Naive B cell (primary cell): ENCODE results near the gene CLIP2. TPM values are rescaled to one million over a fixed set of nuclear protein-coding genes. Genes with fewer than 3 reads are reported as not detected.
A peak's percentile ranks its signal among the peaks of the same experiment; 100 is the strongest.
"Not testable (repeated sequence)": the region's sequence is repeated elsewhere in the genome, so short reads cannot be mapped to it uniquely, and the experiment has no call there.

Experiments
- ATAC-seq, 2 donors: fragments of 150-1000 bp; cut with Tn5 transposase; 2 replicates each; pipeline ENCODE4 v1.10.0; 2021; ENCODE audit warnings: low read depth in 2 of 2, mild to moderate bottlenecking in 2 of 2, moderate library complexity in 2 of 2
- DNase-seq: peaks from one replicate; pipeline ENCODE4 v3.0.0; 2022
- H3K27ac Mint-ChIP-seq, 6 donors: one replicate each; pipeline ENCODE4 v1.8.0; 2020 to 2022; ENCODE audit warnings: mild to moderate bottlenecking in 6 of 6, mixed read lengths in 6 of 6, moderate library complexity in 5 of 6, inconsistent platforms in 2 of 6
- H3K27me3 Mint-ChIP-seq, 3 donors: one replicate each; pipeline ENCODE4 v1.8.0; 2021 to 2022; ENCODE audit warnings: mixed read lengths in 3 of 3, mild to moderate bottlenecking in 1 of 3
- H3K36me3 Mint-ChIP-seq, 2 donors: one replicate each; pipeline ENCODE4 v1.8.0; 2020 to 2022; ENCODE audit warnings: mixed read lengths in 2 of 2, inconsistent platforms in 1 of 2, mild to moderate bottlenecking in 1 of 2
- H3K4me1 Mint-ChIP-seq, 3 donors: one replicate each; pipeline ENCODE4 v1.8.0; 2020 to 2022; ENCODE audit warnings: mixed read lengths in 3 of 3, inconsistent platforms in 1 of 3, mild to moderate bottlenecking in 1 of 3, moderate library complexity in 1 of 3
- H3K4me3 Mint-ChIP-seq, 8 donors: one replicate each; pipeline ENCODE4 v1.8.0; 2020 to 2022; ENCODE audit warnings: mild to moderate bottlenecking in 8 of 8, mixed read lengths in 8 of 8, moderate library complexity in 8 of 8, inconsistent platforms in 2 of 8
- H3K9me3 Mint-ChIP-seq, 7 donors: one replicate each; pipeline ENCODE4 v1.8.0; 2020 to 2022; ENCODE audit warnings: mixed read lengths in 7 of 7, mild to moderate bottlenecking in 5 of 7, inconsistent platforms in 2 of 7, moderate library complexity in 1 of 7
- polyA plus RNA-seq, 6 donors: library from polyadenylated mRNA; unstranded; fragments of 300-500 nt; fragmentation: Illumina TruSeq; gene quantifications; one replicate each; pipeline ENCODE4 v1.2.3, GENCODE V29; 2021; ENCODE audit warnings: low read depth in 6 of 6

Gene CLIP2
- polyA plus RNA-seq, 6 donors from 2014 or later = 0.52 to 3.2 (median 1.1) TPM

GRCh38 chr7:74337926-74338325, 48.7 kb downstream of the CLIP2 start:
- DNase-seq (no peak), ATAC-seq (no peak)
- Mint-ChIP-seq H3K27me3 (no peaks in the 10 kb centered on the region), H3K4me3 (no peak overlapping the region), H3K4me1 (peaks cover 4 to 13% (median 12%) of the 10 kb centered on the region in 3 donors), H3K9me3 (no peaks in the 10 kb centered on the region), H3K27ac (no peak overlapping the region), H3K36me3 (no peaks in the 10 kb centered on the region)

- Mint-ChIP-seq H3K4me3 (no peak overlapping the region), H3K27ac (no peak overlapping the region), H3K4me1 (peaks cover 4 to 13% (median 12%) of the 10 kb centered on the region in 3 donors), H3K27me3 (no peaks in the 10 kb centered on the region), H3K9me3 (no peaks in the 10 kb centered on the region), H3K36me3 (no peaks in the 10 kb centered on the region)
- ATAC-seq (no peak), DNase-seq (no peak)
These were observed 49.3 kb downstream of the CLIP2 start for GRCh38 chr7:74338366-74339108.

GRCh38 chr7:74339648-74340047, 50.4 kb downstream of the CLIP2 start:
- not testable (repeated sequence) for H3K27me3 Mint-ChIP-seq, H3K9me3 Mint-ChIP-seq, ATAC-seq, H3K36me3 Mint-ChIP-seq, DNase-seq, H3K27ac Mint-ChIP-seq, H3K4me3 Mint-ChIP-seq
- peaks cover 4 to 13% (median 12%) of the 10 kb centered on the region in 3 donors for H3K4me1 Mint-ChIP-seq

GRCh38 chr7:74343281-74344131, 54.3 kb downstream of the CLIP2 start:
- ATAC-seq (no peak), DNase-seq (no peak)
- Mint-ChIP-seq H3K4me1 (peaks cover under 1 to 10% (median 4%) of the 10 kb centered on the region in 3 donors), H3K27ac (peak overlapping the region in 2 of 6 donors; percentile 36 to 76), H3K4me3 (no peak overlapping the region), H3K9me3 (no peaks in the 10 kb centered on the region), H3K36me3 (no peaks in the 10 kb centered on the region), H3K27me3 (no peaks in the 10 kb centered on the region)

- H3K27me3 Mint-ChIP-seq = no peaks in the 10 kb centered on the region
- H3K9me3 Mint-ChIP-seq = no peaks in the 10 kb centered on the region
- H3K27ac Mint-ChIP-seq = no peak overlapping the region
- peaks cover 0 to 10% (median 4%) of the 10 kb centered on the region in 3 donors for H3K4me1 Mint-ChIP-seq
- no peaks in the 10 kb centered on the region for H3K36me3 Mint-ChIP-seq
- DNase-seq = no peak
- H3K4me3 Mint-ChIP-seq = no peak overlapping the region
- no peak for ATAC-seq
These were observed 54.9 kb downstream of the CLIP2 start for GRCh38 chr7:74344132-74344496.

GRCh38 chr7:74344786-74345185, 55.6 kb downstream of the CLIP2 start:
- no peak overlapping the region for H3K4me3 Mint-ChIP-seq
- no peaks in the 10 kb centered on the region for H3K36me3 Mint-ChIP-seq
- H3K27me3 Mint-ChIP-seq = no peaks in the 10 kb centered on the region
- H3K27ac Mint-ChIP-seq = no peak overlapping the region
- H3K4me1 Mint-ChIP-seq = peaks cover 0 to 10% (median 4%) of the 10 kb centered on the region in 3 donors
- DNase-seq (no peak), ATAC-seq (no peak)
- no peaks in the 10 kb centered on the region for H3K9me3 Mint-ChIP-seq

GRCh38 chr7:74345970-74346369, 56.8 kb downstream of the CLIP2 start:
- Mint-ChIP-seq H3K27ac (no peak overlapping the region), H3K9me3 (no peaks in the 10 kb centered on the region), H3K4me1 (peaks cover 0 to 3% (median 0%) of the 10 kb centered on the region in 3 donors), H3K36me3 (no peaks in the 10 kb centered on the region), H3K27me3 (no peaks in the 10 kb centered on the region), H3K4me3 (no peak overlapping the region)
- no peak for ATAC-seq
- no peak for DNase-seq

- no peak for DNase-seq
- Mint-ChIP-seq H3K4me1 (peaks cover 0 to 3% (median 0%) of the 10 kb centered on the region in 3 donors), H3K27me3 (no peaks in the 10 kb centered on the region), H3K4me3 (no peak overlapping the region), H3K9me3 (no peaks in the 10 kb centered on the region), H3K27ac (peak overlapping the region in 1 of 6 donors; percentile 53), H3K36me3 (no peaks in the 10 kb centered on the region)
- ATAC-seq = no peak
These were observed 60.4 kb downstream of the CLIP2 start for GRCh38 chr7:74349621-74350020.

- peak overlapping the region in 1 of 6 donors; percentile 8 for H3K27ac Mint-ChIP-seq
- no peaks in the 10 kb centered on the region for H3K4me1 Mint-ChIP-seq
- peak overlapping the region in 1 of 8 donors; percentile 70 for H3K4me3 Mint-ChIP-seq
- H3K27me3 Mint-ChIP-seq = no peaks in the 10 kb centered on the region
- H3K36me3 Mint-ChIP-seq = peaks cover 4 to 7% of the 10 kb centered on the region in 2 donors
- ATAC-seq (no peak), DNase-seq (no peak)
- H3K9me3 Mint-ChIP-seq = peaks cover 0 to 7% (median 2%) of the 10 kb centered on the region in 7 donors
These were observed 61.5 kb downstream of the CLIP2 start for GRCh38 chr7:74350751-74351150.

GRCh38 chr7:74351836-74352235, 62.6 kb downstream of the CLIP2 start:
- DNase-seq (no peak), ATAC-seq (no peak)
- peak overlapping the region in 1 of 6 donors; percentile 69 for H3K27ac Mint-ChIP-seq
- no peaks in the 10 kb centered on the region for H3K27me3 Mint-ChIP-seq
- peaks cover 11 to 14% of the 10 kb centered on the region in 2 donors for H3K36me3 Mint-ChIP-seq
- no peaks in the 10 kb centered on the region for H3K4me1 Mint-ChIP-seq
- H3K4me3 Mint-ChIP-seq = no peak overlapping the region
- peaks cover 0 to 13% (median 6%) of the 10 kb centered on the region in 7 donors for H3K9me3 Mint-ChIP-seq

- not testable (repeated sequence) for H3K4me1 Mint-ChIP-seq, H3K27me3 Mint-ChIP-seq, ATAC-seq, H3K4me3 Mint-ChIP-seq, DNase-seq
- Mint-ChIP-seq H3K36me3 (peaks cover 12 to 15% of the 10 kb centered on the region in 2 donors), H3K9me3 (peaks cover 0 to 13% (median 6%) of the 10 kb centered on the region in 7 donors), H3K27ac (peak overlapping the region in 1 of 6 donors; percentile 59)
These were observed 63.4 kb downstream of the CLIP2 start for GRCh38 chr7:74352551-74353138.

GRCh38 chr7:74354009-74354408, 64.8 kb downstream of the CLIP2 start:
- H3K27ac Mint-ChIP-seq = peak overlapping the region in 1 of 6 donors; percentile 50
- DNase-seq (no peak), ATAC-seq (no peak)
- H3K4me3 Mint-ChIP-seq = no peak overlapping the region
- peaks cover 12 to 15% of the 10 kb centered on the region in 2 donors for H3K36me3 Mint-ChIP-seq
- H3K9me3 Mint-ChIP-seq = peaks cover 0 to 13% (median 6%) of the 10 kb centered on the region in 7 donors
- no peaks in the 10 kb centered on the region for H3K4me1 Mint-ChIP-seq
- no peaks in the 10 kb centered on the region for H3K27me3 Mint-ChIP-seq

- Mint-ChIP-seq H3K36me3 (peaks cover 12 to 15% of the 10 kb centered on the region in 2 donors), H3K4me3 (no peak overlapping the region), H3K9me3 (peaks cover 0 to 13% (median 6%) of the 10 kb centered on the region in 7 donors), H3K27ac (peak overlapping the region in 1 of 6 donors; percentile 67), H3K4me1 (no peaks in the 10 kb centered on the region), H3K27me3 (no peaks in the 10 kb centered on the region)
- ATAC-seq (no peak), DNase-seq (no peak)
These were observed 65.9 kb downstream of the CLIP2 start for GRCh38 chr7:74355091-74355490.
